ENCODE results near the gene OMA1.

GRCh38 chr1:58572690-58573089 is 26.2 kb upstream of the OMA1 start:
- TF ChIP-seq CTCF (IDR thresholded peaks at IDR 0.05), result no peak
- no peak for TF ChIP-seq POLR2A (IDR thresholded peaks at IDR 0.05)
